ENCODE results near the gene PODXL.

DNA sequence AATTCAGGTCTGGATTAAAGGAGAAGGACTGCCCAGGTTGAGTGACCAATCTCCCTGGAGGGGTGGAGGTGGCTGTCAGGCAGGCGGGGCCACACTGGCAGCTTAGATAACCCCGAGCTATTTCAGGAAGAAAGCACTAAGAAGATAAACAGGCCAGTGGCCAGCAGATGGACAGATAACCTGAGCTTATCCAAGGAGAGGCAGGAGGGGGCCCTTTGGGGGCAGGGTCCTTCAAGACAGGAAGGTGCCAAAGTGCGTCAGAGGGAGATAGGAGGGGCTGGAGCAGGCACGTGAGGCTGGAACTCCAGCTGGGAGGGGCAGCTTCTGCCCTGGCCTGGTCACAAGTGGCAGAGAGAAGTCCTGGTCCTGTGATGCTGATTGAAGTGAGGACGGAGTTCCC, 29.8 kb upstream of the PODXL start:
- TF ChIP-seq, protein P1, sequence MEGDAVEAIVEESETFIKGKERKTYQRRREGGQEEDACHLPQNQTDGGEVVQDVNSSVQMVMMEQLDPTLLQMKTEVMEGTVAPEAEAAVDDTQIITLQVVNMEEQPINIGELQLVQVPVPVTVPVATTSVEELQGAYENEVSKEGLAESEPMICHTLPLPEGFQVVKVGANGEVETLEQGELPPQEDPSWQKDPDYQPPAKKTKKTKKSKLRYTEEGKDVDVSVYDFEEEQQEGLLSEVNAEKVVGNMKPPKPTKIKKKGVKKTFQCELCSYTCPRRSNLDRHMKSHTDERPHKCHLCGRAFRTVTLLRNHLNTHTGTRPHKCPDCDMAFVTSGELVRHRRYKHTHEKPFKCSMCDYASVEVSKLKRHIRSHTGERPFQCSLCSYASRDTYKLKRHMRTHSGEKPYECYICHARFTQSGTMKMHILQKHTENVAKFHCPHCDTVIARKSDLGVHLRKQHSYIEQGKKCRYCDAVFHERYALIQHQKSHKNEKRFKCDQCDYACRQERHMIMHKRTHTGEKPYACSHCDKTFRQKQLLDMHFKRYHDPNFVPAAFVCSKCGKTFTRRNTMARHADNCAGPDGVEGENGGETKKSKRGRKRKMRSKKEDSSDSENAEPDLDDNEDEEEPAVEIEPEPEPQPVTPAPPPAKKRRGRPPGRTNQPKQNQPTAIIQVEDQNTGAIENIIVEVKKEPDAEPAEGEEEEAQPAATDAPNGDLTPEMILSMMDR (conservative IDR thresholded peaks at IDR 0.05; ENCODE audit: low read depth, low read length) = no peak
- TF ChIP-seq EZH2phosphoT487 (IDR thresholded peaks at IDR 0.05; ENCODE audit: borderline replicate concordance, low read length) (no peak), EZH2 (IDR thresholded peaks at IDR 0.05; ENCODE audit: low read length, unreplicated experiment) (no peak)
